Osteoblast (primary cell): Measurements from ENCODE around the gene GOLGA8B. TPM values are rescaled to one million over a fixed set of nuclear protein-coding genes. Genes with fewer than 3 reads are reported as not detected.

Experiments
- DNase-seq: peaks from one replicate; pipeline ENCODE4 v3.0.0; 2011; ENCODE audit warnings: low spot score, mixed read lengths; ENCODE audit not compliant: insufficient read length; ENCODE audit errors: missing footprints
- H2AFZ ChIP-seq: 2 replicates; pipeline ENCODE4 v1.6.0; 2011; ENCODE audit warnings: mild to moderate bottlenecking, low read length
- H3K27ac ChIP-seq: 2 replicates; pipeline ENCODE4 v1.5.1; 2011; ENCODE audit warnings: mild to moderate bottlenecking, low read depth, low read length, moderate library complexity
- H3K27me3 ChIP-seq: 2 replicates; pipeline ENCODE4 v1.6.0; 2012; ENCODE audit warnings: mild to moderate bottlenecking, control low read depth, inconsistent platforms, low read length, moderate library complexity; ENCODE audit not compliant: insufficient read depth
- H3K36me3 ChIP-seq: 2 replicates; pipeline ENCODE4 v1.5.1; 2011; ENCODE audit warnings: mild to moderate bottlenecking, low read length, control low read depth, moderate library complexity; ENCODE audit not compliant: insufficient read depth
- H3K4me1 ChIP-seq: 2 replicates; pipeline ENCODE4 v1.5.1; 2011; ENCODE audit warnings: mild to moderate bottlenecking, low read length, control low read depth, moderate library complexity; ENCODE audit not compliant: insufficient read depth
- H3K4me2 ChIP-seq: 2 replicates; pipeline ENCODE4 v1.6.0; 2011; ENCODE audit warnings: mild to moderate bottlenecking, low read length; ENCODE audit not compliant: insufficient read depth
- H3K4me3 ChIP-seq: fragments of 200-600 bp; sonication (generic); 3 replicates; pipeline ENCODE4 v1.5.1; 2012; ENCODE audit warnings: mild to moderate bottlenecking, low read length, inconsistent platforms; ENCODE audit not compliant: insufficient read depth
- H3K79me2 ChIP-seq: 2 replicates; pipeline ENCODE4 v1.6.0; 2012; ENCODE audit warnings: mild to moderate bottlenecking, low read length, control low read depth, inconsistent platforms; ENCODE audit not compliant: insufficient read depth
- H3K9me3 ChIP-seq: 2 replicates; pipeline ENCODE4 v1.5.1; 2011; ENCODE audit warnings: low read depth, low read length, control low read depth
- H4K20me1 ChIP-seq: 2 replicates; pipeline ENCODE4 v1.6.0; 2012; ENCODE audit warnings: mild to moderate bottlenecking, low read length, control low read depth; ENCODE audit not compliant: insufficient read depth
- CTCF ChIP-seq: IDR thresholded peaks from 2 replicates; pipeline ENCODE4 v1.5.1; 2011; ENCODE audit warnings: mild to moderate bottlenecking, low read depth, low read length, moderate library complexity; ENCODE audit errors: extremely low read depth
- total RNA-seq: library from RNA; depleted of rRNA; stranded (reverse); fragments of >200 nt; gene quantifications from 2 replicates; pipeline ENCODE4 v1.2.3, GENCODE V29; 2012

The GOLGA8B gene
- total RNA-seq, 1 donor, result 57.2 TPM

GRCh38 chr15:34606545-34606944 lies 23.1 kb upstream of the GOLGA8B start:
- Histone ChIP-seq H3K4me2 (no peak overlapping the region), H3K79me2 (no peaks in the 10 kb centered on the region), H3K9me3 (no peaks in the 10 kb centered on the region), H2AFZ (no peak overlapping the region), H3K4me3 (no peak overlapping the region), H3K27me3 (peaks cover 53% of the 10 kb centered on the region), H3K4me1 (no peaks in the 10 kb centered on the region), H3K36me3 (no peaks in the 10 kb centered on the region), H3K27ac (no peak overlapping the region), H4K20me1 (no peaks in the 10 kb centered on the region)
- no peak for TF ChIP-seq CTCF
- no peak for DNase-seq

GRCh38 chr15:34606131-34606530 lies 22.7 kb upstream of the GOLGA8B start:
- DNase-seq, result no peak
- Histone ChIP-seq H3K4me2 (no peak overlapping the region), H2AFZ (no peak overlapping the region), H3K9me3 (no peaks in the 10 kb centered on the region), H4K20me1 (no peaks in the 10 kb centered on the region), H3K79me2 (no peaks in the 10 kb centered on the region), H3K36me3 (no peaks in the 10 kb centered on the region), H3K27me3 (peaks cover 50% of the 10 kb centered on the region), H3K4me1 (no peaks in the 10 kb centered on the region), H3K27ac (no peak overlapping the region), H3K4me3 (no peak overlapping the region)
- TF ChIP-seq CTCF, result no peak

- no peaks in the 10 kb centered on the region for H3K36me3 ChIP-seq
- H3K4me3 ChIP-seq, result no peak overlapping the region
- no peak overlapping the region for H3K4me2 ChIP-seq
- TF ChIP-seq CTCF, result no peak
- H3K79me2 ChIP-seq, result no peaks in the 10 kb centered on the region
- H3K9me3 ChIP-seq, result no peaks in the 10 kb centered on the region
- no peak overlapping the region for H3K27ac ChIP-seq
- DNase-seq, result no peak
- no peaks in the 10 kb centered on the region for H4K20me1 ChIP-seq
- H3K27me3 ChIP-seq, result peaks cover 31% of the 10 kb centered on the region
- H2AFZ ChIP-seq, result no peak overlapping the region
- no peaks in the 10 kb centered on the region for H3K4me1 ChIP-seq
Measured at GRCh38 chr15:34603095-34603494, 19.6 kb upstream of the GOLGA8B start.

GRCh38 chr15:34600923-34601322 lies 17.5 kb upstream of the GOLGA8B start:
- no peak for DNase-seq
- H3K79me2 ChIP-seq, result no peaks in the 10 kb centered on the region
- H3K27me3 ChIP-seq, result peaks cover 15% of the 10 kb centered on the region
- no peak overlapping the region for H3K27ac ChIP-seq
- no peaks in the 10 kb centered on the region for H3K4me1 ChIP-seq
- H3K4me3 ChIP-seq, result no peak overlapping the region
- H4K20me1 ChIP-seq, result no peaks in the 10 kb centered on the region
- no peak for TF ChIP-seq CTCF
- no peaks in the 10 kb centered on the region for H3K9me3 ChIP-seq
- no peaks in the 10 kb centered on the region for H3K36me3 ChIP-seq
- H3K4me2 ChIP-seq, result no peak overlapping the region
- no peak overlapping the region for H2AFZ ChIP-seq
